OCI-LY3 (cell line): ENCODE data around the gene FGD6.

ENCODE experiments used
- EZH2phosphoT487 ChIP-seq: fragments of 200-600 bp; shearing (Covaris generic); IDR thresholded peaks from 2 replicates; pipeline ENCODE4 v1.6.1; 2018; ENCODE audit warnings: antibody characterized with exemption, mixed run types, low read depth
- TF ChIP-seq, protein P1 (sequence below): fragments of 200-600, 300-600 bp; sonication (generic); IDR thresholded peaks from 2 replicates; pipeline ENCODE4 v1.5.1; 2014; ENCODE audit warnings: antibody characterized with exemption, low read length, low read depth

DNA sequence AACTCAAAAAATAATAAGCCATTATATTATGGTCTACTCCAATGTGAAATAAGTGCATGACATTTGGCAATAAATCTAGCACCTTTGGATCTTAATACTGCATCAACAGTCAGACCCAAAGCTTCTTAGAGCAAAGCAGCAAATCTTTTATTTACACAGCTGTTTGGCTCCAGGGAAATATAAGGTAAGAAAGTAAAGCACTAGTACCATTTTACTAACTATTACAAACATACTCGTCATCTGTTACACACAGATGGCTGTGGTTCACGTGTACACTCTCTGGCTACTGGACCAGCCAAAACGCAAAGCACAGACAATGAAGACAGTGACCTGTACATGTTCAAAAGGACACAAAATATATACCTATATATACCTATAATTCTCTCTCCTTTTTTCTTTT lies 2.8 kb downstream of the FGD6 start:
- TF ChIP-seq, protein P1, sequence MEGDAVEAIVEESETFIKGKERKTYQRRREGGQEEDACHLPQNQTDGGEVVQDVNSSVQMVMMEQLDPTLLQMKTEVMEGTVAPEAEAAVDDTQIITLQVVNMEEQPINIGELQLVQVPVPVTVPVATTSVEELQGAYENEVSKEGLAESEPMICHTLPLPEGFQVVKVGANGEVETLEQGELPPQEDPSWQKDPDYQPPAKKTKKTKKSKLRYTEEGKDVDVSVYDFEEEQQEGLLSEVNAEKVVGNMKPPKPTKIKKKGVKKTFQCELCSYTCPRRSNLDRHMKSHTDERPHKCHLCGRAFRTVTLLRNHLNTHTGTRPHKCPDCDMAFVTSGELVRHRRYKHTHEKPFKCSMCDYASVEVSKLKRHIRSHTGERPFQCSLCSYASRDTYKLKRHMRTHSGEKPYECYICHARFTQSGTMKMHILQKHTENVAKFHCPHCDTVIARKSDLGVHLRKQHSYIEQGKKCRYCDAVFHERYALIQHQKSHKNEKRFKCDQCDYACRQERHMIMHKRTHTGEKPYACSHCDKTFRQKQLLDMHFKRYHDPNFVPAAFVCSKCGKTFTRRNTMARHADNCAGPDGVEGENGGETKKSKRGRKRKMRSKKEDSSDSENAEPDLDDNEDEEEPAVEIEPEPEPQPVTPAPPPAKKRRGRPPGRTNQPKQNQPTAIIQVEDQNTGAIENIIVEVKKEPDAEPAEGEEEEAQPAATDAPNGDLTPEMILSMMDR, result no peak
- no peak for TF ChIP-seq EZH2phosphoT487
